ENCODE results near the gene NDUFS3. TPM values are rescaled to one million over a fixed set of nuclear protein-coding genes. Genes with fewer than 3 reads are reported as not detected.
A peak's percentile ranks its signal among the peaks of the same experiment; 100 is the strongest.

The NDUFS3 gene
- total RNA-seq, 1 donor from 2014 or later: 151 TPM

GRCh38 chr11:47609675-47610074 lies 30.8 kb downstream of the NDUFS3 start:
- no peak overlapping the region for H3K27ac Mint-ChIP-seq

GRCh38 chr11:47611348-47611794 lies 32.5 kb downstream of the NDUFS3 start:
- peaks cover 14% of the 10 kb centered on the region for H3K36me3 Mint-ChIP-seq (ENCODE audit: low read depth)
- DNase-seq: no peak
- intact Hi-C loops (cut with micrococcal nuclease): no loop called here
- H3K9me3 Mint-ChIP-seq: no peaks in the 10 kb centered on the region
- H3K27me3 Mint-ChIP-seq: no peaks in the 10 kb centered on the region
- H3K27ac Mint-ChIP-seq: no peak overlapping the region
- H3K4me1 Mint-ChIP-seq: peaks cover 6% of the 10 kb centered on the region
- H3K4me3 Mint-ChIP-seq: no peak overlapping the region

More at GRCh38 chr11:47609675-47610074, 30.8 kb downstream of the NDUFS3 start:
- H3K9me3 Mint-ChIP-seq: no peaks in the 10 kb centered on the region
- no peaks in the 10 kb centered on the region for H3K27me3 Mint-ChIP-seq
- H3K4me1 Mint-ChIP-seq: peaks cover 6% of the 10 kb centered on the region
- DNase-seq: no peak
- peaks cover 13% of the 10 kb centered on the region for H3K36me3 Mint-ChIP-seq (ENCODE audit: low read depth)
- intact Hi-C loops (cut with micrococcal nuclease): no loop called here
- H3K4me3 Mint-ChIP-seq: no peak overlapping the region

GRCh38 chr11:47615249-47615648 lies 36.4 kb downstream of the NDUFS3 start:
- intact Hi-C loops (cut with micrococcal nuclease): no loop called here
- H3K4me3 Mint-ChIP-seq: no peak overlapping the region
- no peaks in the 10 kb centered on the region for H3K27me3 Mint-ChIP-seq
- peaks cover under 1% of the 10 kb centered on the region for H3K4me1 Mint-ChIP-seq
- H3K27ac Mint-ChIP-seq: no peak overlapping the region
- H3K9me3 Mint-ChIP-seq: no peaks in the 10 kb centered on the region
- no peak for DNase-seq
- H3K36me3 Mint-ChIP-seq (ENCODE audit: low read depth): peaks cover 23% of the 10 kb centered on the region

GRCh38 chr11:47616726-47617416 lies 38.0 kb downstream of the NDUFS3 start:
- Mint-ChIP-seq H3K9me3 (no peaks in the 10 kb centered on the region), H3K27ac (no peak overlapping the region), H3K36me3 (ENCODE audit: low read depth) (peaks cover 28% of the 10 kb centered on the region), H3K27me3 (no peaks in the 10 kb centered on the region), H3K4me3 (no peak overlapping the region), H3K4me1 (no peaks in the 10 kb centered on the region)
- intact Hi-C loops (cut with micrococcal nuclease): no loop called here
- DNase-seq: peak; percentile 68

GRCh38 chr11:47617417-47617809 lies 38.5 kb downstream of the NDUFS3 start:
- Mint-ChIP-seq H3K4me3 (no peak overlapping the region), H3K4me1 (no peaks in the 10 kb centered on the region), H3K27me3 (no peaks in the 10 kb centered on the region), H3K27ac (no peak overlapping the region), H3K9me3 (no peaks in the 10 kb centered on the region), H3K36me3 (ENCODE audit: low read depth) (peaks cover 30% of the 10 kb centered on the region)
- intact Hi-C loops (cut with micrococcal nuclease): no loop called here
- no peak for DNase-seq

GRCh38 chr11:47620836-47621378 lies 42.0 kb downstream of the NDUFS3 start:
- Mint-ChIP-seq H3K4me1 (peaks cover 3% of the 10 kb centered on the region), H3K27ac (no peak overlapping the region), H3K27me3 (no peaks in the 10 kb centered on the region), H3K9me3 (no peaks in the 10 kb centered on the region), H3K4me3 (no peak overlapping the region), H3K36me3 (ENCODE audit: low read depth) (peaks cover 39% of the 10 kb centered on the region)
- intact Hi-C loops (cut with micrococcal nuclease): no loop called here
- DNase-seq: no peak

GRCh38 chr11:47626234-47626633 lies 47.4 kb downstream of the NDUFS3 start:
- Mint-ChIP-seq H3K4me1 (peaks cover 3% of the 10 kb centered on the region), H3K4me3 (no peak overlapping the region), H3K27me3 (no peaks in the 10 kb centered on the region), H3K36me3 (ENCODE audit: low read depth) (peaks cover 53% of the 10 kb centered on the region), H3K27ac (no peak overlapping the region), H3K9me3 (no peaks in the 10 kb centered on the region)
- no peak for DNase-seq
- intact Hi-C loops (cut with micrococcal nuclease): no loop called here

- no peak for DNase-seq
- Mint-ChIP-seq H3K4me3 (no peak overlapping the region), H3K9me3 (no peaks in the 10 kb centered on the region), H3K4me1 (peaks cover 3% of the 10 kb centered on the region), H3K27me3 (no peaks in the 10 kb centered on the region), H3K36me3 (ENCODE audit: low read depth) (peaks cover 55% of the 10 kb centered on the region), H3K27ac (no peak overlapping the region)
- intact Hi-C loops (cut with micrococcal nuclease): no loop called here
Measured at GRCh38 chr11:47628026-47628425, 49.2 kb downstream of the NDUFS3 start.

- peaks cover 53% of the 10 kb centered on the region for H3K36me3 Mint-ChIP-seq (ENCODE audit: low read depth)
- no peaks in the 10 kb centered on the region for H3K9me3 Mint-ChIP-seq
- intact Hi-C loops (cut with micrococcal nuclease): no loop called here
Measured at GRCh38 chr11:47631473-47631872, 52.6 kb downstream of the NDUFS3 start.

More at GRCh38 chr11:47631473-47631872, 52.6 kb downstream of the NDUFS3 start:
- Mint-ChIP-seq H3K27me3 (no peaks in the 10 kb centered on the region), H3K4me1 (no peaks in the 10 kb centered on the region), H3K27ac (peak overlapping the region; percentile 23), H3K4me3 (no peak overlapping the region)
- no peak for DNase-seq

Other genes starting within 250 kb of the NDUFS3 start
- gene MYBPC3, start 226.4 kb upstream of the NDUFS3 start, total RNA-seq: not detected in 2 replicates
- gene SPI1, start 200.5 kb upstream of the NDUFS3 start, total RNA-seq: not detected in 2 replicates
- gene SLC39A13, start 170.5 kb upstream of the NDUFS3 start, total RNA-seq: 13.2 and 13.3 TPM in 2 replicates
- 230 and 234 TPM in 2 replicates for gene PSMC3, start 152.6 kb upstream of the NDUFS3 start, total RNA-seq
- 0.42 and 1.0 TPM in 2 replicates for gene RAPSN, start 129.9 kb upstream of the NDUFS3 start, total RNA-seq
- gene CELF1, start 25.9 kb upstream of the NDUFS3 start, total RNA-seq: 154 and 159 TPM in 2 replicates
- gene PTPMT1, start 13.5 kb upstream of the NDUFS3 start, total RNA-seq: 53.9 and 54.9 TPM in 2 replicates
- 16.4 and 16.7 TPM in 2 replicates for gene KBTBD4, start 104 bp upstream of the NDUFS3 start, total RNA-seq
- gene FAM180B, start 7.6 kb downstream of the NDUFS3 start, total RNA-seq: 0.19 and 0.28 TPM in 2 replicates
- gene C1QTNF4, start 15.3 kb downstream of the NDUFS3 start, total RNA-seq: 0.19 TPM in 2 replicates
- 128 and 136 TPM in 2 replicates for gene MTCH2, start 63.5 kb downstream of the NDUFS3 start, total RNA-seq
- 4.2 and 4.5 TPM in 2 replicates for gene AGBL2, start 136.3 kb downstream of the NDUFS3 start, total RNA-seq
- gene FNBP4, start 188.3 kb downstream of the NDUFS3 start, total RNA-seq: 142 and 159 TPM in 2 replicates

Data from activated CD4-positive, alpha-beta T cell treated with anti-CD3 and anti-CD28 coated beads, Interleukin-2, amount 10 ng/mL, durations not matched to agents 24 days and 14 days (primary cell).